ENCODE measurements around the gene RINT1. TPM values are rescaled to one million over a fixed set of nuclear protein-coding genes. Genes with fewer than 3 reads are reported as not detected.

RINT1 gene
- polyA plus RNA-seq, 3 donors: 19.3 to 27.7 (median 26.9) TPM

Other genes starting within 250 kb of the RINT1 start
- gene SRPK2, start 143.3 kb upstream of the RINT1 start, polyA plus RNA-seq (ENCODE audit: insufficient read length in 3 of 3): 10 to 100 TPM; 47.1 to 49.8 (median 48.7) TPM
- gene PUS7, start 9.9 kb upstream of the RINT1 start, polyA plus RNA-seq (ENCODE audit: insufficient read length in 3 of 3): 10 to 100 TPM; 18.3 to 24.9 (median 19.2) TPM
- gene EFCAB10, start 49.3 kb downstream of the RINT1 start, polyA plus RNA-seq (ENCODE audit: insufficient read length in 3 of 3): 1 to 10 TPM; 2.1 to 2.2 (median 2.2) TPM

Data from renal cortex interstitium (tissue), 3 donors.